HG02981 (cell line): ENCODE data around the gene SKI.
"Not testable (repeated sequence)": the region's sequence is repeated elsewhere in the genome, so short reads cannot be mapped to it uniquely, and the experiment has no call there.

Source experiments
- ATAC-seq: cut with Tn5 transposase; IDR thresholded peaks from one replicate; pipeline ENCODE4 v1.9.1; 2021; ENCODE audit warnings: mild to moderate bottlenecking, moderate library complexity; ENCODE audit not compliant: unreplicated experiment

SKI gene

DNA sequence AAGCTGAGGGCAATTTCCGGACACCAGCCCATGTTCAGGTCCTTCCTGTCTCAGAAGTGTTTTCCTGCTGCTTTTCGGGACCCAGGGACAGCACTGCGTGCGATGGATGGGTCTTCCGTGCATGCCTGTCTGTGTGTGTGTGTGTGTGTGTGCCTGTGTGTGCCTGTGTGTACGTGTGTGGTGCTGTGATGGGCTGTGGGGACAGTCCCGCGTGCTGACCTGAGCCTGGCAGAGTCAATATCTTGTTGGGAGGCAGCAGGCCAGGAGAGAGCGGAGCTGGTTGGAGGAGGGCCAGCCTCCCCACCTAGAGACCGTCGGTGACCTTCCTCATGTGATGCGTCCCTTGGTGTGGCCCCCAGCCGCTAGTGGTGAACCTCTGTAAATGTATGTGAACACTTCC, 13.7 kb downstream of the SKI start:
- ATAC-seq, result no peak

DNA sequence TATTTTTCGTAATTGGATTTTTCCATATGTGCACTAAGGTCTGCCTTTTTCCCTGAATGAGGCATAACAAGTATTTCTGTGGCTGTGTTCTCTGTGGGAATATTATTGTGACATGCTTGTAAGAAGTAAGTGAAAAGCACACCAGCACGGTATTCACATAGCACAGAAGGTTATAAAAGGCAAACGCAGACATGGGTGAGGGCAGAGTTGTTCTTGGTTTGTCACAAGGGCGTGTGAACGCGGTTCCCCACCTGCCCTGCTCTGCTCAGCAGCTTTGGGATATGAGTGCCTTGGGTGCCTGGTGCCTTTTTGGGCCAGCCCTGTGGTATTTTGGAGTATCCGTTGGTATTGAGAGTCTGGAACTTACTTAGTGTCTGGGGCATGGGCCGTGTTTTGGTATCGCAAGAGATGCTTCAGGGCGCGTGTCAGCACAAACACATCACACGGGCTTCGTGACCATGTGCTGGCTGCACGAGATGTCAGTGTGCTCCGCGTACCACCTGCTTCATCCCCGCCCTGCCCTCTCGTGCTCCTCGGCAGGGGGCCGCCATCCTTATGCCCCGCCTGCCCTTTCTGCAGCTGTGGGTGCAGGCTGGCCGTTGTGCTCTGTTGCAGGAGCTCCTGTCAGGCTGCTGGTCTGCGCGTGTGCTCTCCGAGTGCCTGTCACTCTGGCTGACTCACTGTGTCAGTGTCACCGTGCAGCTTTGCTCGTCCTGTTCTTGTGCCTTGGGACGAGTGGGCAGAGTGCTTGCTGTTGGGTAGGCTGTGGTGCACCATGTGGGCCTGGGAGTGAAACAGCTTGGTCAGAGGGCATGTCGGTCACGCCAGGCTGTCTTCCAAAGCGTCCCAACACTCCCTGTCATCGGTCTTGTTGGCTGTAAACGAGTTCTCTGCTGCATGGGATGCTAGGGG, 15.0 kb downstream of the SKI start:
- ATAC-seq, result no peak

DNA sequence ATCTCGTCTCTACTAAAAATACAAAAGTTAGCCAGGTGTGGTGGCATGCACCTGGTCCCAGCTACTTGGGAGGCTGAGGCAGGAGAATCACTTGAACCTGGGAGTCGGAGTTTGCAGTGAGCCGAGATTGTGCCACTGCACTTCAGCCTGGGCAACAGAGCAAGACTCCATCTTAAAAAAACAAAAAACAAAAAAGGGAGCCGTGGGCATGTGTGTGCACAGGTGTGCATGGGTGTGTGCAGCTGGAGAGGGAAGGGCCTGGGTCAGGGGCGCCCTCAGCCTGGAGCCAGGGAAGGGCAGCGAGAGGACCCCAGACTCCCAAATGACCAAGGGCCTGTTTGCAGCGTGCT, 18.9 kb downstream of the SKI start:
- ATAC-seq, result not testable (repeated sequence)

DNA sequence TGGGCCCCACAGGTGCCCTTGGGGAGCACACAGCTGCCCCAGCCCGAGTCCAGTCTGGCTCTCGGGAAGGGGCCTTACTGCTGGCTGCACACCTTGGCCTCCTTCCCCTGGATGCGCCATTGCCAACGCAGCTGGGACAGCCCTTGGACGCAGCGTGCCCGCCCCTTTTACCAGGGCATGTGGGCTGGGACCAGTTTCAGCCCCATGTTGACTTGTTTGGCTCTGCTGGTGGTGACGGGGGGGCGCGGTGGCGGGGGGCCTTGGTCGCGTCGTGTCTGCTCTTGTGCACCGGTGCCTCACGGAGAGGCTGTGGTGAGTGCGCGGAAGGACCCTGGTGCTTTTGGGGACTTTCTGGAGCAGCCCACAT, 19.6 kb downstream of the SKI start:
- ATAC-seq, result no peak

GRCh38 chr1:2248127-2248826, 20.2 kb downstream of the SKI start:
- no peak for ATAC-seq

- no peak for ATAC-seq
Observed at GRCh38 chr1:2248854-2249558, 20.9 kb downstream of the SKI start.

- no peak for ATAC-seq
Observed at GRCh38 chr1:2249559-2249906, 21.4 kb downstream of the SKI start.

- ATAC-seq, result no peak
Observed at GRCh38 chr1:2250721-2251281, 22.7 kb downstream of the SKI start.

GRCh38 chr1:2251363-2251762, 23.2 kb downstream of the SKI start:
- no peak for ATAC-seq

- ATAC-seq, result no peak
Observed at GRCh38 chr1:2251786-2252185, 23.7 kb downstream of the SKI start.

GRCh38 chr1:2252423-2252822, 24.3 kb downstream of the SKI start:
- ATAC-seq, result no peak

DNA sequence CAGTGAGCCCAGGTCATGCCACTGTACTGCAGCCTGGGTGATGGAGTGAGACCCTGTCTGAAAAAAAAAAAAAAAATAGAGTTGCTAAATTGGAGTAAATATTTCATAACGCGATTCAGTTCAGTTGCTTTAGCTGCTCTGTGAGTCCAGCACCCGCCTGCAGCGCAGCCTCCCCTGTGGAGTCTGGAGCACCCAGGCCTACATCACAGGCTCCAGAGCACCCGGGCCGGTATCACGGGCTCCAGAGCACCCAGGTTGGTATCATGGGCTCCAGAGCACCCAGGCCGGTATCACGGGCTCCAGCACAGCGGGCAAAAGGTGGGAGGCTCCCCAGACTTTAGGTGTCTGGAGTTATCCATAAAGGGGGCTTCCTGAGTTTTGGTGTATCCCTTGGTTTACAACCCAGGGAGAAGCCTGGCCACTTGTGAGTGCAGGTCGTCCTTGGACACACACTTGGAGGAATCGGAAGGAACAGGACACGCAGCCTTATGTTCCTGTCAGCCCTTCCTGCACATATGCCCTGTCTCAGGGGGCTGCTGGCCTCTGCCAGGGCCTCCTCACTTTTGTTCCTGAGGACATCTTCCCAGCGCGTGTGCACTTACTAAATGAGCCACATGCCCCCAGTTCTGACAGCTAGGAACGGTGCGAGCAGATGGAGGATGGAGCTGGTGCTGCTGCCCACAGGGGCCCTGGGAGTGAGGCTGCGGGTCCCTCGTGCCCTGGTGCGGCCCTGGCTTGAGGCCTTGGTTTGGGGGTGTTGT, 25.1 kb downstream of the SKI start:
- ATAC-seq, result no peak

DNA sequence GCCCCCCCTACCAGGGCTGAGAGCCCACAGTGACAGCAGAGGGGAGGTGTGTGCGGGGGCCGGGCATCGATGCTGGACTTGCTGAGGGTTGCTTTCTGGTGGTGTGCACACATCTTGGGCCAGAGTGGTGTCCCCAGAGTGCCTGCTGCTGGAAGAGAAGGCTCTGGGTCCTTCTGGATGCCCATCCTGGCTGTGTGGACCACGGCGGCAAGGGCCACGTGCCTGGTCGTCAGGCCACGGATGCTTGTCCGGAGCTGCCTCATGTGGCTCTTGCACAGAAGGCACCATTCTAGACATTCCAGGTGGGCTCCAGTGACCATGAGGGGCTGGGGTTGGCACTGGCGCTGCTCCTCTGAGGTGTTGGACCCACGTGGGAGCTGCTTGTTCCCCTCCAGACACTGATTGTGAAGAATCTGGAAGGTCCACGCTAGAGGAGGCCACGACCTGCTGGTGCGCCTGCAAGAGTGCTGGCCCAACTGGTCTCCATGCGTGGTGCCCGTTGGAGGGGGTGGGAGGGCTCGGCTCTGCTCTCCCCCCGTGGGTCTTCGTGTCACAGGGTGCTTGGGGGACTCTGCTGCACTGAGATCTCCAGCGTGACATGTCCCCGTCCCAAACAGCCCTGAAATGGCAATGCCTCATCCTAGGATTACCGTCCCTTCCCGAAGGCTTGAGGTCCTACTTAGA, 25.8 kb downstream of the SKI start:
- ATAC-seq, result no peak

- ATAC-seq, result no peak
Observed at GRCh38 chr1:2255047-2255419, 26.9 kb downstream of the SKI start.

DNA sequence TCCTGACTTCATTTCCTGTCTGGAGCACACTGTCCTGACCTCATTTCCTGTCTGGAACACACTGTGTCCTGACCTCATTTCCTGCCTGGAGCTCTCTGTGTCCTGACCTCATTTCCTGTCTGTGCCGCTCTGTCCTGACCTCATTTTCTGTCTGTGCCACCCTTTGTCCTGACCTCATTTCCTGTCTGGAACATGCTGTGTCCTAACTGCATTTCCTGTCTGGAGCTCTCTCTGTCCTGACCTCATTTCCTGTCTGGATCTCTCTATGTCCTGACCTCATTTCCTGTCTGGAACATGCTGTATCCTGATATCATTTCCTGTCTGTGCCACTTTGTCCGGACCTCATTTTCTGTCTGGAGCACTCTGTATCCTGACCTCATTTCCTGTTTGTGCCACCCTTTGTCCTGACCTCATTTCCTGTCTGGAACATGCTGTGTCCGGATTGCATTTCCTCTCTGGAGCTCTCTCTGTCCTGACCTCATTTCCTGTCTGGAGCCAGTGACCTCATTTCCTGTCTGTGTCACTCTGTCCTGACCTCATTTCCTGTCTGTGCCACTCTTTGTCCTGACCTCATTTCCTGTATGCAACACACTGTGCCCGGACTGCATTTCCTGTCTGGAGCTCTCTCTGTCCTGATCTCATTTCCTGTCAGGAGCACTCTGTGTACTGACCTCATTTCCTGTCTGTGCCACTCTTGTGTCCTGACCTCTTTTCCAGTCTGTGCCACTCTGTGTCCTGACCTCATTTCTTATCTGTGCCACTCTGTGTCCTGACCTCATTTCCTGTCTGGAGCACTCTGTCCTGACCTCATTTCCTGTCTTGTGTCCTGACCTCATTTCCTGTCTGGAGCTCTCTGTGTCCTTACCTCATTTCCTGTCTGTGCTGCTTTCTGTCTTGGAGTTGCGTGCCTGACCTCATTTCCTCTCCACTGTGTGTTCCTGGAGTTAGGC, 27.6 kb downstream of the SKI start:
- peak; percentile 58 for ATAC-seq

DNA sequence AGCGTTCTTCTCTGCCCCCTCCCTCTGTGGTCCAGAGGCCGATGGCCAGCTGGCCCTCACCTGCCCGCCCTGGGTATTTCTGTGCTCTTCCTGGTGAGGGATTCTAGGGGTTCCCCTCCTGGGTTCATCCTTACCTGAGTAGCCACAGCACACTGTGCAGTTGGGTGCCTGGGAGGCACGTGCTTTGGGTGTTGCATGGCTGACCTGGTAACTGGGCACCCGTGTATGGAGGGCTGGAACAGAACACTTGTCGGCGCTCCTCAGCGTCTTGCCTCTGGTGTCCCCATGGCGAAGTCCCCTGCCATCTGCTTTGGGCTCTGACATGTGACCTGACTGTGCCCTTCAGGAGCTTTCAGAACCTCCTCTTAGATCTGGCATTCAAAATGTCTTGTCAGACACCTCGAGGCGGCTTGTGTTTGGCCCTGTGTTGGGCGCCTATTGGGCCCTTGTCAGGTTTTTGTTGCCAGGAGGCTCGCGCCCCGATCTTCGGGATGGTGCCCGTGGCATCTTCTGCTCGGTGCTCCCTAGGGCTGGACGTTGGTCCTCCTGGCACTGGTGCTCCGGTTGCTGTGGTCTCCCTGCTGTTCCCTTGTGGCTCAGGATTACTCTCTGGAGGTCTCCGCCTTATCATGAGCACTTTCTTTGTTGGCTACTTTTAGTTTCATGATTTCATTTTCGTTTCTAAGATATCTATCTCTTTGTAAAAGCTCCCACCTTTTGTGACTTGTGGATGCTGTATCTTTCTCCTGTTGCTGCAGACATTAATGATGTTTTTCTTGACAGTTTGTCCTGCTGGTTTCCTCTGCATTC, 28.5 kb downstream of the SKI start:
- no peak for ATAC-seq

DNA sequence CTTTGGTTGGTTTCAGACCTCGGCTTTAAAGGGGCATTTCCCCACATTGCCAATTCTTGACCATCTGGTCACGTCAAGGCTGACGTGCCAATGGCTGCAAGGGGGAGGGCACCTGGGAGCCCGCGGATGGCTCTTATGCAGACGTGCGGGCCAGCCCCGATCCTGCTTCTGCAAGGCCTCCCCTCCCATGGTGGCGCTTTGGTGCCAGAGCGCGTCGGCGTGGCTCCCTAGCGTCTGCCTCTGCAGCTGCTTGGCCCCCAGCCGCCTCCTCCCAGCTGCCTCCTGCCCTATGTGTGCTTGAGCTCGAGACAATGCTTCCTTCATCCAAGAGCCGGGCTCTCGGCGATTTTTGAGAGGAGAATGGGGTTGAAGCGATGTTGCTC, 29.1 kb downstream of the SKI start:
- no peak for ATAC-seq

DNA sequence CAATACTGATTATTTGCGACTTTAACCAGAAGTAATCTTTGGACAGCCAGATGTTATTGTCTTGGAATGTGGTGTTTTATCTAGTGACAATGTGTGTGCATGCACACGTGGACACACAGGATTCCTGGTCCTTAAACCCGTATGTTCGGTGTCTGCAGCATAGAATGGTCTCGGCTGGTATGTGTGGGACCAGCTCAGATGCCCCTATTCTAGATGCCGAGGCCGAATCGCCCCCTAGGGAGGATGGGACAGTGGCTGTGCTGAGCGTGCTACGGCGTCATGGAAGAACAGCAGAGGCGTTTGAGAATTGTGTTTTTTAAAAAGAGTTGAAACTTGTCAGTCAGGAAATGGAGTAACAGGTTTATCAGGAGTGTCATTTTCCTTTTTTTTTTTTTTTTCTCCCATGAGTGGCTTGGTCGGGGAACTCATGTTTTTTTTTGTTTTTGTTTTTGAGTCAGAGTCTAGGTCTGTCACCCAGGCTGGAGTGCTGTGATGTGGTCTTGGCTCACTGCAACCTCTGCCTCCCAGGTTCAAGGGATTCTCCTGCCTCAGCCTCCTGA, 30.1 kb downstream of the SKI start:
- ATAC-seq, result no peak
